ENCODE measurements around the gene ZFYVE28. TPM values are rescaled to one million over a fixed set of nuclear protein-coding genes. Genes with fewer than 3 reads are reported as not detected.
"Not testable (repeated sequence)": the region's sequence is repeated elsewhere in the genome, so short reads cannot be mapped to it uniquely, and the experiment has no call there.

Gene ZFYVE28
- total RNA-seq, 1 experiment from 2014 or later: 0.82 TPM

DNA sequence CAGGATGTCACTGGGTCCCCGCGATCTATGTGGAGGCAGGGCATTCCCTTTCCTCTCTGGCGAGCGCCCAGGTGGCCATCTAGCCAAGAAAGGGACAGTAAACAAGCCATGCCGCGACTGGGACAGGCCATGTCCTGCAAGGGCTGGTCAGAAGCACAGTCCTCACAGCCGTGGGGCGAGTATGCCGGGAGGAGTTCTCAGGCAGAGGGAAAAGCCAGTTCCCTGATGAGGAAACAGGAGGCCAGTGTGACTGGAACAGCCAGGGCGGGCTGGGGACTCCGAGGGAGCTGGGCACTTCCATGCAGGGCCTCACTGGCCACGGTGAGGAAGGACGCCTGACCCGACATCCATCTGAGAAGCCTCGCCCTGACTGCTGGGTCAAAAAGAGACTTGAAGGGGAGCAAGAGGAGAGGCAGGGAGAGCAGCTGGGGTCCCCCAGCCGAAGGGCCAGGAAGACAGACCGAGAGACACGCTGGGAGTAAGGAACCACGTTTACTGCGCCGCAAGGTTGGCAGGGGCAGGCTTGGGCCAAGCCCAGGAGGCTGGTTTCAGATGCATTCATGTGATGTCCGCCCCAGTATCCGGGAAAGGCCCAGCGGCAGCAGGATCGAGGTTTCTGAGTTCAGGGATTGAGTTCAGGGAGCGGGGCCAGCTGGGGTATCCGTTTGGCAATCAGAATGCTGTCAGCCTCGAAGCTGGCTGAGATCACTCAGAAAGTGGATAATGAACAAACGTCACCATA lies 15.3 kb upstream of the ZFYVE28 start:
- CTCF ChIA-PET: no interaction called here
- Mint-ChIP-seq H3K36me3 (ENCODE audit: insufficient read depth, unreplicated experiment) (no peaks in the 10 kb centered on the region), H3K27me3 (ENCODE audit: insufficient read depth, unreplicated experiment) (no peaks in the 10 kb centered on the region), H3K4me3 (ENCODE audit: unreplicated experiment) (no peak overlapping the region), H3K27ac (ENCODE audit: unreplicated experiment) (no peak overlapping the region), H3K9me3 (ENCODE audit: unreplicated experiment) (no peaks in the 10 kb centered on the region), H3K4me1 (ENCODE audit: low read depth, unreplicated experiment) (no peaks in the 10 kb centered on the region)
- Histone ChIP-seq H3K27me3 (replicated peaks; ENCODE audit: control insufficient read depth, insufficient read depth, low read length) (no peaks in the 10 kb centered on the region), H3K36me3 (ENCODE audit: control insufficient read depth, insufficient read depth, low read length) (no peaks in the 10 kb centered on the region), H3K4me3 (ENCODE audit: low read depth, low read length) (no peak overlapping the region), H3K9me3 (no peaks in the 10 kb centered on the region), H3K4me1 (no peaks in the 10 kb centered on the region)
- no peak for TF ChIP-seq CTCF (IDR thresholded peaks at IDR 0.05; ENCODE audit: insufficient read depth in 1 of 2, low read depth in 1 of 2, low read length in 1 of 2, severe bottlenecking in 1 of 2, unreplicated experiment in 1 of 2)
- no TSS peak for BruUV-seq (replicated peaks)
- DNase-seq: no peak
- intact Hi-C loops (cut with micrococcal nuclease; ENCODE audit: unreplicated experiment): no loop called here
- POLR2A ChIA-PET: no interaction called here

- Histone ChIP-seq H3K27me3 (replicated peaks; ENCODE audit: control insufficient read depth, insufficient read depth, low read length) (no peaks in the 10 kb centered on the region), H3K4me1 (no peaks in the 10 kb centered on the region), H3K9me3 (no peaks in the 10 kb centered on the region), H3K36me3 (ENCODE audit: control insufficient read depth, insufficient read depth, low read length) (no peaks in the 10 kb centered on the region), H3K4me3 (ENCODE audit: low read depth, low read length) (no peak overlapping the region)
- no TSS peak for BruUV-seq (replicated peaks)
- Mint-ChIP-seq H3K4me3 (ENCODE audit: unreplicated experiment) (no peak overlapping the region), H3K27me3 (ENCODE audit: insufficient read depth, unreplicated experiment) (no peaks in the 10 kb centered on the region), H3K9me3 (ENCODE audit: unreplicated experiment) (no peaks in the 10 kb centered on the region), H3K4me1 (ENCODE audit: low read depth, unreplicated experiment) (no peaks in the 10 kb centered on the region), H3K36me3 (ENCODE audit: insufficient read depth, unreplicated experiment) (no peaks in the 10 kb centered on the region), H3K27ac (ENCODE audit: unreplicated experiment) (no peak overlapping the region)
- TF ChIP-seq CTCF (IDR thresholded peaks at IDR 0.05; ENCODE audit: insufficient read depth in 1 of 2, low read depth in 1 of 2, low read length in 1 of 2, severe bottlenecking in 1 of 2, unreplicated experiment in 1 of 2): no peak
- CTCF ChIA-PET: interaction anchor here (0.5 kb wide), 1 partner anchor 13 kb away, joined by 3 read pairs; no protein-coding TSS in a partner anchor
- intact Hi-C loops (cut with micrococcal nuclease; ENCODE audit: unreplicated experiment): no loop called here
- no peak for DNase-seq
- POLR2A ChIA-PET: no interaction called here
These were observed 14.6 kb upstream of the ZFYVE28 start for GRCh38 chr4:2432991-2433530.

DNA sequence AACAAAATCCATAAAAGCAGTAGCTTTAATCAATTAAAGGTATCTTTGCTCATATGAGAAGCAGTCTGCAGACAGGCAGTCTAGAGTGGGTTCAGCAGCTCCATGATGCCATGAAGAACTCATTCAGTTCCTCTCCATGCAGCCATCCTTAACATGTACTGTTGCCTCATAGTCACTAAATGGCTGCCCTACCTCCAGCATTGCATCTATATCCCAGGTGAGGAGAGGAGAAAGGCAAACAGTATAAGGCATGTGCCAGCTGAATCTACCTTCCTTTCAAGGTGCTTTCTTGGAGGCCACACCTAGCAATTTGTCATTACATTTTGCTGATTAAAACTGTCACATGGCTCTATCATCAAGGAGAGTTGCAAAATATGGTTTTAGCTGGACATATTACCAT lies 13.6 kb upstream of the ZFYVE28 start:
- H3K9me3 ChIP-seq: no peaks in the 10 kb centered on the region
- no peaks in the 10 kb centered on the region for H3K27me3 ChIP-seq (replicated peaks; ENCODE audit: control insufficient read depth, insufficient read depth, low read length)
- H3K4me1 ChIP-seq: no peaks in the 10 kb centered on the region
- BruUV-seq (replicated peaks): no TSS peak
- POLR2A ChIA-PET: no interaction called here
- Mint-ChIP-seq H3K36me3 (ENCODE audit: insufficient read depth, unreplicated experiment) (no peaks in the 10 kb centered on the region), H3K4me1 (ENCODE audit: low read depth, unreplicated experiment) (no peaks in the 10 kb centered on the region), H3K27ac (ENCODE audit: unreplicated experiment) (no peak overlapping the region), H3K27me3 (ENCODE audit: insufficient read depth, unreplicated experiment) (no peaks in the 10 kb centered on the region), H3K9me3 (ENCODE audit: unreplicated experiment) (no peaks in the 10 kb centered on the region), H3K4me3 (ENCODE audit: unreplicated experiment) (no peak overlapping the region)
- DNase-seq: no peak
- no peak overlapping the region for H3K4me3 ChIP-seq (ENCODE audit: low read depth, low read length)
- H3K36me3 ChIP-seq (ENCODE audit: control insufficient read depth, insufficient read depth, low read length): no peaks in the 10 kb centered on the region
- CTCF ChIA-PET: no interaction called here
- intact Hi-C loops (cut with micrococcal nuclease; ENCODE audit: unreplicated experiment): no loop called here
- no peak for TF ChIP-seq CTCF (IDR thresholded peaks at IDR 0.05; ENCODE audit: insufficient read depth in 1 of 2, low read depth in 1 of 2, low read length in 1 of 2, severe bottlenecking in 1 of 2, unreplicated experiment in 1 of 2)

- H3K36me3 Mint-ChIP-seq (ENCODE audit: insufficient read depth, unreplicated experiment); H3K27me3 ChIP-seq (replicated peaks; ENCODE audit: control insufficient read depth, insufficient read depth, low read length); H3K9me3 ChIP-seq; H3K9me3 Mint-ChIP-seq (ENCODE audit: unreplicated experiment); H3K27me3 Mint-ChIP-seq (ENCODE audit: insufficient read depth, unreplicated experiment); BruUV-seq (replicated peaks); H3K4me3 Mint-ChIP-seq (ENCODE audit: unreplicated experiment); POLR2A ChIA-PET; H3K36me3 ChIP-seq (ENCODE audit: control insufficient read depth, insufficient read depth, low read length); H3K27ac Mint-ChIP-seq (ENCODE audit: unreplicated experiment); H3K4me1 Mint-ChIP-seq (ENCODE audit: low read depth, unreplicated experiment); H3K4me3 ChIP-seq (ENCODE audit: low read depth, low read length); CTCF ChIA-PET; H3K4me1 ChIP-seq; intact Hi-C loops (cut with micrococcal nuclease; ENCODE audit: unreplicated experiment); DNase-seq: not testable (repeated sequence)
These were observed 11.7 kb upstream of the ZFYVE28 start for GRCh38 chr4:2429945-2430757.

All from Caco-2 (cell line).